ENCODE data around the gene PRDM2. TPM values are rescaled to one million over a fixed set of nuclear protein-coding genes. Genes with fewer than 3 reads are reported as not detected.

The PRDM2 gene
- total and polyA plus RNA-seq, 4 donors, result 16.1 to 52.0 (median 28.5) TPM

GRCh38 chr1:13808729-13809131 lies 108.7 kb downstream of the PRDM2 start:
- Histone ChIP-seq H3K4me1 (ENCODE audit: control insufficient read depth in 5 of 5, insufficient read depth in 5 of 5, low read length in 5 of 5) (peaks cover 0 to 9% (median 0%) of the 10 kb centered on the region in 5 donors), H3K9me3 (ENCODE audit: control insufficient read depth in 4 of 4, insufficient read depth in 3 of 4, low read length in 3 of 4) (no peaks in the 10 kb centered on the region), H3K36me3 (ENCODE audit: control insufficient read depth in 4 of 4, insufficient read depth in 4 of 4, low read length in 4 of 4) (peaks cover 0 to 6% (median 0%) of the 10 kb centered on the region in 4 donors), H3K4me3 (no peak overlapping the region), H3K27me3 (ENCODE audit: control insufficient read depth in 3 of 3, insufficient read depth in 3 of 3, low read length in 2 of 3) (no peaks in the 10 kb centered on the region), H3K27ac (ENCODE audit: low read depth in 1 of 2, low read length in 1 of 2) (no peak overlapping the region), H3K9ac (ENCODE audit: insufficient read depth in 1 of 2, low read length in 2 of 2) (no peak overlapping the region)
- ATAC-seq (ENCODE audit: insufficient read depth, low FRiP score), result no peak
- DNase-seq, result peak in 2 of 3 donors; percentile 61 to 62
- WGBS, 2 donors, result 74 to 80% methylated on average over 7 of the region's 7 CpGs
- TF ChIP-seq CTCF (IDR thresholded peaks at IDR 0.05; ENCODE audit: control extremely low read depth, extremely low read depth), result no peak

GRCh38 chr1:13809461-13810159 lies 109.6 kb downstream of the PRDM2 start:
- no peak for ATAC-seq (ENCODE audit: insufficient read depth, low FRiP score)
- no peaks in the 10 kb centered on the region for H3K27me3 ChIP-seq (ENCODE audit: control insufficient read depth in 3 of 3, insufficient read depth in 3 of 3, low read length in 2 of 3)
- no peak for TF ChIP-seq CTCF (IDR thresholded peaks at IDR 0.05; ENCODE audit: control extremely low read depth, extremely low read depth)
- no peaks in the 10 kb centered on the region for H3K9me3 ChIP-seq (ENCODE audit: control insufficient read depth in 4 of 4, insufficient read depth in 3 of 4, low read length in 3 of 4)
- no peak for DNase-seq
- no peak overlapping the region for H3K27ac ChIP-seq (ENCODE audit: low read depth in 1 of 2, low read length in 1 of 2)
- peaks cover 0 to 9% (median 0%) of the 10 kb centered on the region in 5 donors for H3K4me1 ChIP-seq (ENCODE audit: control insufficient read depth in 5 of 5, insufficient read depth in 5 of 5, low read length in 5 of 5)
- 87 to 89% methylated on average over 15 of the region's 15 CpGs for WGBS, 2 donors
- no peak overlapping the region for H3K4me3 ChIP-seq
- H3K36me3 ChIP-seq (ENCODE audit: control insufficient read depth in 4 of 4, insufficient read depth in 4 of 4, low read length in 4 of 4), result peaks cover 0 to 2% (median 0%) of the 10 kb centered on the region in 4 donors
- no peak overlapping the region for H3K9ac ChIP-seq (ENCODE audit: insufficient read depth in 1 of 2, low read length in 2 of 2)

GRCh38 chr1:13812456-13813397 lies 112.7 kb downstream of the PRDM2 start:
- Histone ChIP-seq H3K9ac (ENCODE audit: insufficient read depth in 1 of 2, low read length in 2 of 2) (no peak overlapping the region), H3K4me3 (no peak overlapping the region), H3K36me3 (ENCODE audit: control insufficient read depth in 4 of 4, insufficient read depth in 4 of 4, low read length in 4 of 4) (peaks cover 0 to 8% (median 2%) of the 10 kb centered on the region in 4 donors), H3K27ac (ENCODE audit: low read depth in 1 of 2, low read length in 1 of 2) (no peak overlapping the region), H3K27me3 (ENCODE audit: control insufficient read depth in 3 of 3, insufficient read depth in 3 of 3, low read length in 2 of 3) (no peaks in the 10 kb centered on the region), H3K4me1 (ENCODE audit: control insufficient read depth in 5 of 5, insufficient read depth in 5 of 5, low read length in 5 of 5) (peaks cover 0 to 9% (median 0%) of the 10 kb centered on the region in 5 donors), H3K9me3 (ENCODE audit: control insufficient read depth in 4 of 4, insufficient read depth in 3 of 4, low read length in 3 of 4) (no peaks in the 10 kb centered on the region)
- DNase-seq, result no peak
- ATAC-seq (ENCODE audit: insufficient read depth, low FRiP score), result no peak
- 82 to 85% methylated on average over 20 of the region's 20 CpGs for WGBS, 2 donors
- no peak for TF ChIP-seq CTCF (IDR thresholded peaks at IDR 0.05; ENCODE audit: control extremely low read depth, extremely low read depth)
